B cell (primary cell): ENCODE data around the gene KCNJ1. TPM values are rescaled to one million over a fixed set of nuclear protein-coding genes. Genes with fewer than 3 reads are reported as not detected.

Source experiments
- ATAC-seq: fragments of 200-7000 bp; cut with Tn5 transposase; one replicate; pipeline ENCODE4 v1.10.0; 2021; ENCODE audit warnings: low read depth, mild to moderate bottlenecking, moderate number of reproducible peaks, moderate library complexity
- CTCF ChIA-PET: fragments of 350-600 bp; sonication (Branson Sonifier 250); formaldehyde crosslinking; loops from one replicate; lab custom pipeline; 2021; ENCODE audit warnings: antibody characterized with exemption, inconsistent platforms; lab: Charles Lee
- POLR2A ChIA-PET: fragments of 350-600 bp; sonication (Branson Sonifier 250); formaldehyde crosslinking; loops from one replicate; lab custom pipeline; 2021; ENCODE audit warnings: antibody characterized with exemption; lab: Charles Lee
- DNase-seq: peaks from one replicate; pipeline ENCODE4 v3.0.0; 2013
- H2AFZ ChIP-seq: 2 replicates; pipeline ENCODE4 v1.6.1; 2012; ENCODE audit warnings: mild to moderate bottlenecking, low read depth, low read length; ENCODE audit not compliant: insufficient read depth, poor library complexity, severe bottlenecking
- H3K27ac ChIP-seq, 2 donors: 1 replicate in 1 of 2; 2 replicates in 1 of 2; pipeline ENCODE4 v1.5.1; 2012 to 2013; ENCODE audit warnings: low read length in 2 of 2, mild to moderate bottlenecking in 2 of 2, moderate library complexity in 1 of 2
- H3K27me3 ChIP-seq, 4 experiments: fragments of 200-600 bp in 1 of 4; sonication (generic) in 1 of 4; replicated peaks in 1 of 4; 1 replicate in 2 of 4; 2 replicates in 2 of 4; pipeline versions ENCODE4 v1.6.1 to v1.7.0; 2013 to 2016; ENCODE audit warnings: low read length in 3 of 4, mild to moderate bottlenecking in 2 of 4, mixed read lengths in 1 of 4, moderate library complexity in 1 of 4; ENCODE audit not compliant: insufficient read depth in 4 of 4, control insufficient read depth in 3 of 4; ENCODE audit errors: control extremely low read depth in 1 of 4
- H3K36me3 ChIP-seq, 2 experiments: replicated peaks in 1 of 2; 1 replicate in 1 of 2; 2 replicates in 1 of 2; pipeline versions ENCODE4 v1.6.1 to v1.7.1; 2013; ENCODE audit warnings: low read length in 1 of 2; ENCODE audit not compliant: insufficient read depth in 2 of 2, control insufficient read depth in 1 of 2; ENCODE audit errors: control extremely low read depth in 1 of 2, extremely low read depth in 1 of 2
- H3K4me1 ChIP-seq, 2 donors: fragments of 200-600 bp in 1 of 2; sonication (generic) in 1 of 2; 1 replicate in 1 of 2; 2 replicates in 1 of 2; pipeline versions ENCODE4 v1.5.1 to v1.6.1; 2013 to 2017; ENCODE audit warnings: low read length in 2 of 2; ENCODE audit not compliant: control insufficient read depth in 2 of 2, insufficient read depth in 2 of 2
- H3K4me2 ChIP-seq: replicated peaks from 2 replicates; pipeline ENCODE3; 2012; ENCODE audit warnings: mild to moderate bottlenecking, low read depth, low read length; ENCODE audit not compliant: poor library complexity, severe bottlenecking
- H3K4me3 ChIP-seq, 5 experiments: fragments of 200-600 bp in 1 of 5; sonication (generic) in 1 of 5; 1 replicate in 3 of 5; 2 replicates in 2 of 5; pipeline versions ENCODE4 v1.5.1 to v1.7.0; 2011 to 2016; ENCODE audit warnings: low read length in 4 of 5, mild to moderate bottlenecking in 4 of 5, low read depth in 2 of 5, control low read depth in 1 of 5, moderate library complexity in 1 of 5; ENCODE audit not compliant: insufficient read depth in 1 of 5; ENCODE audit errors: control extremely low read depth in 1 of 5, extremely low read depth in 1 of 5
- H3K79me2 ChIP-seq: fragments of 200-600 bp; sonication (generic); one replicate; pipeline ENCODE4 v1.6.0; 2016; ENCODE audit warnings: low read length; ENCODE audit not compliant: control insufficient read depth, insufficient read depth
- H3K9ac ChIP-seq: fragments of 200-600 bp; sonication (generic); 2 replicates; pipeline ENCODE4 v1.6.1; 2017; ENCODE audit warnings: mild to moderate bottlenecking, low read length, moderate library complexity
- H3K9me3 ChIP-seq, 3 donors: one replicate each; pipeline versions ENCODE4 v1.6.1 to v1.7.1; 2013; ENCODE audit warnings: low read length in 2 of 3; ENCODE audit not compliant: control insufficient read depth in 2 of 3, insufficient read depth in 1 of 3; ENCODE audit errors: control extremely low read depth in 1 of 3
- H4K20me1 ChIP-seq: 2 replicates; pipeline ENCODE4 v1.6.0; 2012; ENCODE audit warnings: mild to moderate bottlenecking, low read length; ENCODE audit not compliant: insufficient read depth, control insufficient read depth, poor library complexity, severe bottlenecking
- H3K27ac Mint-ChIP-seq: one replicate; pipeline ENCODE4 v1.8.0; 2021; ENCODE audit warnings: mixed read lengths
- H3K27me3 Mint-ChIP-seq: one replicate; pipeline ENCODE4 v1.8.0; 2021; ENCODE audit warnings: mixed read lengths
- H3K4me1 Mint-ChIP-seq: one replicate; pipeline ENCODE4 v1.8.0; 2021; ENCODE audit warnings: mixed read lengths
- H3K4me3 Mint-ChIP-seq: one replicate; pipeline ENCODE4 v1.8.0; 2021; ENCODE audit warnings: mixed read lengths
- H3K9me3 Mint-ChIP-seq: one replicate; pipeline ENCODE4 v1.8.0; 2022; ENCODE audit warnings: mixed read lengths; ENCODE audit not compliant: insufficient read depth
- EZH2 ChIP-seq: IDR thresholded peaks from 2 replicates; pipeline ENCODE4 v1.6.1; 2012; ENCODE audit warnings: borderline replicate concordance, low read depth, mild to moderate bottlenecking, moderate library complexity, low read length; ENCODE audit not compliant: insufficient read depth, poor library complexity, severe bottlenecking
- WGBS: methylation state at CpG from one replicate; pipeline ENCODE4 v1.1.5; 2013; ENCODE audit warnings: missing lambda C conversion rate; ENCODE audit not compliant: insufficient coverage; 5-methylcytosine and 5-hydroxymethylcytosine counted together
- intact Hi-C: fragments of 100-400 bp; cut with micrococcal nuclease; formaldehyde crosslinking; loops from one replicate; pipeline ENCODE4 v1.10.0; 2022
- polyA plus RNA-seq: library from polyadenylated mRNA; depleted of rRNA; stranded (reverse); fragments of >200 nt; gene quantifications from 2 replicates; pipeline ENCODE4 v1.2.3, GENCODE V29; 2012
- total RNA-seq, 2 donors: library from RNA; stranded (reverse); fragments of 120-200 nt in 1 of 2; gene quantifications; 1 replicate in 1 of 2; 2 replicates in 1 of 2; pipeline versions ENCODE4 v1.2.3 to v1.2.4, GENCODE V29; 2013 to 2022
- TF ChIP-seq, protein P1 (sequence below): fragments of 200-600 bp; IDR thresholded peaks from one replicate; pipeline ENCODE4 v1.8.0; 2022; ENCODE audit warnings: antibody characterized with exemption, mild to moderate bottlenecking

KCNJ1 gene
- total and polyA plus RNA-seq, 2 donors (not counting 1 experiment from before 2014, with no cell fraction given), result not detected

DNA sequence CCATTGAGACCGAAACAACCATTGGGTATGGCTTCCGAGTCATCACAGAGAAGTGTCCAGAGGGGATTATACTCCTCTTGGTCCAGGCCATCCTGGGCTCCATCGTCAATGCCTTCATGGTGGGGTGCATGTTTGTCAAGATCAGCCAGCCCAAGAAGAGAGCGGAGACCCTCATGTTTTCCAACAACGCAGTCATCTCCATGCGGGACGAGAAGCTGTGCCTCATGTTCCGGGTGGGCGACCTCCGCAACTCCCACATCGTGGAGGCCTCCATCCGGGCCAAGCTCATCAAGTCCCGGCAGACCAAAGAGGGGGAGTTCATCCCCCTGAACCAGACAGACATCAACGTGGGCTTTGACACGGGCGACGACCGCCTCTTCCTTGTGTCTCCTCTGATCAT lies 44.6 kb upstream of the KCNJ1 start:
- no peaks in the 10 kb centered on the region for H3K4me1 ChIP-seq
- TF ChIP-seq EZH2, result no peak
- TF ChIP-seq, protein P1, sequence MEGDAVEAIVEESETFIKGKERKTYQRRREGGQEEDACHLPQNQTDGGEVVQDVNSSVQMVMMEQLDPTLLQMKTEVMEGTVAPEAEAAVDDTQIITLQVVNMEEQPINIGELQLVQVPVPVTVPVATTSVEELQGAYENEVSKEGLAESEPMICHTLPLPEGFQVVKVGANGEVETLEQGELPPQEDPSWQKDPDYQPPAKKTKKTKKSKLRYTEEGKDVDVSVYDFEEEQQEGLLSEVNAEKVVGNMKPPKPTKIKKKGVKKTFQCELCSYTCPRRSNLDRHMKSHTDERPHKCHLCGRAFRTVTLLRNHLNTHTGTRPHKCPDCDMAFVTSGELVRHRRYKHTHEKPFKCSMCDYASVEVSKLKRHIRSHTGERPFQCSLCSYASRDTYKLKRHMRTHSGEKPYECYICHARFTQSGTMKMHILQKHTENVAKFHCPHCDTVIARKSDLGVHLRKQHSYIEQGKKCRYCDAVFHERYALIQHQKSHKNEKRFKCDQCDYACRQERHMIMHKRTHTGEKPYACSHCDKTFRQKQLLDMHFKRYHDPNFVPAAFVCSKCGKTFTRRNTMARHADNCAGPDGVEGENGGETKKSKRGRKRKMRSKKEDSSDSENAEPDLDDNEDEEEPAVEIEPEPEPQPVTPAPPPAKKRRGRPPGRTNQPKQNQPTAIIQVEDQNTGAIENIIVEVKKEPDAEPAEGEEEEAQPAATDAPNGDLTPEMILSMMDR, result no peak
- no peak overlapping the region for H3K4me3 Mint-ChIP-seq
- H3K4me3 ChIP-seq, result no peak overlapping the region
- no peak overlapping the region for H3K9ac ChIP-seq
- peaks cover 68% of the 10 kb centered on the region for H3K27me3 Mint-ChIP-seq
- no peak overlapping the region for H2AFZ ChIP-seq
- H3K27me3 ChIP-seq, result peaks cover 0 to 53% (median 29%) of the 10 kb centered on the region in 4 experiments
- no peaks in the 10 kb centered on the region for H3K4me1 Mint-ChIP-seq
- H3K79me2 ChIP-seq, result no peaks in the 10 kb centered on the region
- no peaks in the 10 kb centered on the region for H3K9me3 Mint-ChIP-seq
- DNase-seq (no peak), ATAC-seq (no peak)
- POLR2A ChIA-PET, result no interaction called here
- no peak overlapping the region for H3K27ac Mint-ChIP-seq
- no peak overlapping the region for H3K27ac ChIP-seq
- no peaks in the 10 kb centered on the region for H4K20me1 ChIP-seq
- WGBS, result 96% methylated on average over 18 of the region's 18 CpGs
- H3K9me3 ChIP-seq, result peaks cover 0 to 12% (median 0%) of the 10 kb centered on the region in 3 donors
- no peaks in the 10 kb centered on the region for H3K36me3 ChIP-seq
- H3K4me2 ChIP-seq, result no peak overlapping the region
- intact Hi-C loops, result no loop called here
- CTCF ChIA-PET, result no interaction called here

- H3K27ac Mint-ChIP-seq, result no peak overlapping the region
- H3K4me3 Mint-ChIP-seq, result no peak overlapping the region
- peaks cover 0 to 17% (median 3%) of the 10 kb centered on the region in 3 donors for H3K9me3 ChIP-seq
- no peak for TF ChIP-seq EZH2
- TF ChIP-seq, protein P1, result no peak
- intact Hi-C loops, result no loop called here
- WGBS, result 97% methylated on average over 17 of the region's 17 CpGs
- H4K20me1 ChIP-seq, result no peaks in the 10 kb centered on the region
- ChIA-PET CTCF (interaction anchor here (9.4 kb wide), 1 partner anchor 25 kb away, joined by 89 read pairs; no protein-coding TSS in a partner anchor), POLR2A (no interaction called here)
- ATAC-seq, result no peak
- H3K4me1 ChIP-seq, result peaks cover 1 to 2% of the 10 kb centered on the region in 2 donors
- H2AFZ ChIP-seq, result no peak overlapping the region
- no peak overlapping the region for H3K27ac ChIP-seq
- peaks cover 68% of the 10 kb centered on the region for H3K27me3 Mint-ChIP-seq
- no peaks in the 10 kb centered on the region for H3K79me2 ChIP-seq
- no peaks in the 10 kb centered on the region for H3K36me3 ChIP-seq
- no peak overlapping the region for H3K4me2 ChIP-seq
- H3K4me1 Mint-ChIP-seq, result peaks cover 1% of the 10 kb centered on the region
- no peak overlapping the region for H3K4me3 ChIP-seq
- H3K27me3 ChIP-seq, result peaks cover 0 to 58% (median 31%) of the 10 kb centered on the region in 4 experiments
- no peak for DNase-seq
- no peak overlapping the region for H3K9ac ChIP-seq
- H3K9me3 Mint-ChIP-seq, result no peaks in the 10 kb centered on the region
Observed at GRCh38 chr11:128911239-128911638, 44.1 kb upstream of the KCNJ1 start.
